Lung (tissue), 12 donors: ENCODE measurements around the gene DESI1. TPM values are rescaled to one million over a fixed set of nuclear protein-coding genes. Genes with fewer than 3 reads are reported as not detected.

Experiments
- ATAC-seq: fragments of 200-7000 bp; cut with Tn5 transposase; one replicate; pipeline ENCODE4 v1.9.1; 2020; ENCODE audit warnings: moderate number of reproducible peaks; ENCODE audit not compliant: insufficient read depth, low FRiP score
- DNase-seq, 3 donors: peaks; one replicate each; pipeline ENCODE4 v3.0.0-alpha.2; 2013 to 2017
- H3K27ac ChIP-seq, 2 donors: one replicate each; pipeline ENCODE4 v1.5.1; 2013; ENCODE audit warnings: mild to moderate bottlenecking in 2 of 2, moderate library complexity in 2 of 2, control low read depth in 1 of 2, inconsistent platforms in 1 of 2, low read depth in 1 of 2, low read length in 1 of 2
- H3K27me3 ChIP-seq, 3 donors: one replicate each; pipeline ENCODE4 v1.5.1; 2013; ENCODE audit warnings: low read length in 2 of 3; ENCODE audit not compliant: control insufficient read depth in 3 of 3, insufficient read depth in 3 of 3
- H3K36me3 ChIP-seq, 4 donors: one replicate each; pipeline ENCODE4 v1.5.1; 2013; ENCODE audit warnings: low read length in 4 of 4, mild to moderate bottlenecking in 1 of 4, moderate library complexity in 1 of 4; ENCODE audit not compliant: control insufficient read depth in 4 of 4, insufficient read depth in 4 of 4
- H3K4me1 ChIP-seq, 5 donors: one replicate each; pipeline ENCODE4 v1.5.1; 2013; ENCODE audit warnings: low read length in 5 of 5, mild to moderate bottlenecking in 2 of 5, moderate library complexity in 1 of 5; ENCODE audit not compliant: control insufficient read depth in 5 of 5, insufficient read depth in 5 of 5
- H3K4me3 ChIP-seq: one replicate; pipeline ENCODE4 v1.5.1; 2013; ENCODE audit warnings: mild to moderate bottlenecking, control low read depth, moderate library complexity
- H3K9ac ChIP-seq, 2 donors: one replicate each; pipeline ENCODE4 v1.5.1; 2013; ENCODE audit warnings: low read length in 2 of 2, control low read depth in 1 of 2; ENCODE audit not compliant: insufficient read depth in 1 of 2
- H3K9me3 ChIP-seq, 4 donors: one replicate each; pipeline ENCODE4 v1.5.1; 2013; ENCODE audit warnings: low read length in 3 of 4, mild to moderate bottlenecking in 1 of 4, moderate library complexity in 1 of 4; ENCODE audit not compliant: control insufficient read depth in 4 of 4, insufficient read depth in 3 of 4
- WGBS, 2 donors: extraction: QIAGEN DNeasy Blood & Tissue Kit; methylation state at CpG; one replicate each; pipeline ENCODE4 v1.1.7; 2013; 5-methylcytosine and 5-hydroxymethylcytosine counted together
- polyA plus RNA-seq, 2 donors: library from polyadenylated mRNA; stranded (reverse); fragments of 200-250 nt; gene quantifications; one replicate each; pipeline ENCODE4 v1.2.1, GENCODE V29; 2013
- total RNA-seq, 2 donors: library from RNA; depleted of rRNA in 1 of 2; stranded (reverse); fragments of >200 nt in 1 of 2; gene quantifications; one replicate each; pipeline ENCODE4 v1.2.1, GENCODE V29; 2014 to 2021
- TF ChIP-seq, protein P1 (sequence below): IDR thresholded peaks from 2 replicates; pipeline ENCODE4 v1.5.1; 2012; ENCODE audit warnings: mild to moderate bottlenecking; ENCODE audit errors: control extremely low read depth, extremely low read depth
- donor health status: control.
- donor health status: control.
- donor health status: Bipolar disorder and iron deficiency.
- donor health status: healthy.
- donor health status: DM: yes; HTN: yes; CAD: no.

DESI1 gene
- total and polyA plus RNA-seq, 4 donors = 13.6 to 42.7 (median 30.6) TPM

DNA sequence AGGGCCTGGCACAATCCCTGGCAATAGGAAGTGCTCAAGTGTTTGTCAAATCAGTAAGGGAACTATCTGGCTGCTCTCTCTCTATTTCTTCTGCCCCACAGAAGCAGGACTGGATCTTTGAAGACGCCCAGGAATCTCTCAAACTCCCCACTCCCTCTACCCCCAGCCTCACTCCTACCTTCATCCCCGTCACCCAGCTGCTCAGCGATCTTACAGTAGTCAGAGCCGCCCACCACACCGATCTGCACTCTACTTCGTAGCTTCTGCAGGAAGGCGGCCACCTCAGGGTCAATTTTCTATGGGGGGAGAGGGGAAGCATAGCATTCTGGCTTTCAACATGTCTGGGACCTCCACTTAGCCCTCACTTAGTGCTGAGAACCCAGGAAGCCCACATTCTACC, 34.9 kb downstream of the DESI1 start:
- TF ChIP-seq, protein P1, sequence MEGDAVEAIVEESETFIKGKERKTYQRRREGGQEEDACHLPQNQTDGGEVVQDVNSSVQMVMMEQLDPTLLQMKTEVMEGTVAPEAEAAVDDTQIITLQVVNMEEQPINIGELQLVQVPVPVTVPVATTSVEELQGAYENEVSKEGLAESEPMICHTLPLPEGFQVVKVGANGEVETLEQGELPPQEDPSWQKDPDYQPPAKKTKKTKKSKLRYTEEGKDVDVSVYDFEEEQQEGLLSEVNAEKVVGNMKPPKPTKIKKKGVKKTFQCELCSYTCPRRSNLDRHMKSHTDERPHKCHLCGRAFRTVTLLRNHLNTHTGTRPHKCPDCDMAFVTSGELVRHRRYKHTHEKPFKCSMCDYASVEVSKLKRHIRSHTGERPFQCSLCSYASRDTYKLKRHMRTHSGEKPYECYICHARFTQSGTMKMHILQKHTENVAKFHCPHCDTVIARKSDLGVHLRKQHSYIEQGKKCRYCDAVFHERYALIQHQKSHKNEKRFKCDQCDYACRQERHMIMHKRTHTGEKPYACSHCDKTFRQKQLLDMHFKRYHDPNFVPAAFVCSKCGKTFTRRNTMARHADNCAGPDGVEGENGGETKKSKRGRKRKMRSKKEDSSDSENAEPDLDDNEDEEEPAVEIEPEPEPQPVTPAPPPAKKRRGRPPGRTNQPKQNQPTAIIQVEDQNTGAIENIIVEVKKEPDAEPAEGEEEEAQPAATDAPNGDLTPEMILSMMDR = no peak
- Histone ChIP-seq H3K9ac (no peak overlapping the region), H3K4me1 (peaks cover 0 to 11% (median 7%) of the 10 kb centered on the region in 5 donors), H3K36me3 (peaks cover 0 to 27% (median 14%) of the 10 kb centered on the region in 4 donors), H3K4me3 (no peak overlapping the region), H3K9me3 (no peaks in the 10 kb centered on the region), H3K27me3 (no peaks in the 10 kb centered on the region), H3K27ac (no peak overlapping the region)
- WGBS, 2 donors = 96 to 97% methylated on average over 7 of the region's 7 CpGs
- DNase-seq (no peak), ATAC-seq (no peak)

GRCh38 chr22:41584881-41585280, 36.0 kb downstream of the DESI1 start:
- ATAC-seq (no peak), DNase-seq (no peak)
- H3K36me3 ChIP-seq = peaks cover 0 to 32% (median 22%) of the 10 kb centered on the region in 4 donors
- TF ChIP-seq, protein P1 = no peak
- H3K27me3 ChIP-seq = no peaks in the 10 kb centered on the region
- WGBS, 2 donors = 93 to 96% methylated on average over 6 of the region's 6 CpGs
- no peak overlapping the region for H3K4me3 ChIP-seq
- H3K9me3 ChIP-seq = no peaks in the 10 kb centered on the region
- H3K9ac ChIP-seq = no peak overlapping the region
- no peak overlapping the region for H3K27ac ChIP-seq
- peaks cover 0 to 11% (median 7%) of the 10 kb centered on the region in 5 donors for H3K4me1 ChIP-seq

- WGBS, 2 donors = 88 to 89% methylated on average over 8 of the region's 8 CpGs
- no peak for ATAC-seq
- no peak overlapping the region for H3K4me3 ChIP-seq
- H3K27ac ChIP-seq = no peak overlapping the region
- H3K27me3 ChIP-seq = no peaks in the 10 kb centered on the region
- H3K4me1 ChIP-seq = peaks cover 0 to 2% (median 0%) of the 10 kb centered on the region in 5 donors
- no peaks in the 10 kb centered on the region for H3K9me3 ChIP-seq
- no peak overlapping the region for H3K9ac ChIP-seq
- TF ChIP-seq, protein P1 = no peak
- no peak for DNase-seq
- H3K36me3 ChIP-seq = peaks cover 0 to 47% (median 29%) of the 10 kb centered on the region in 4 donors
These were observed 38.1 kb downstream of the DESI1 start for GRCh38 chr22:41582694-41583093.

DNA sequence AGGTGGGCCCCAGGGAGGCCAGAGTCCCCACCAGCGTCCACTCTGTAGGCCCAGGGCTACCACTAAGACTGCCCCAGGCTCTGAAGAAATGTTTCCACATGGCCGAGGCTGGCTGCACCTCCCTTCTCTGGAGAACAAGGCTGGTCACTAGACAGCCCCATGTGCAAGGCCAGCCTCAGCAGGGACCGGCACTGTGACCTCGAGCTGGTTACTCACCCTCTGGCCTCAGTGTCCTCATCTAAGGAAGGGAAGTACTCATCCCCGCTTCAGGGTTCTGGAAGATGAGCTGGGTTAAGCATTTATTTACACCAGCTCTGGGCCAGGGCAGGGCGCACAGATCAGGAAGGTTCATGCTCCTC, 40.9 kb downstream of the DESI1 start:
- WGBS, 2 donors = 93 to 95% methylated on average over 6 of the region's 6 CpGs
- Histone ChIP-seq H3K9me3 (no peaks in the 10 kb centered on the region), H3K4me3 (no peak overlapping the region), H3K27me3 (no peaks in the 10 kb centered on the region), H3K27ac (no peak overlapping the region), H3K4me1 (peaks cover 0 to 6% (median 0%) of the 10 kb centered on the region in 5 donors), H3K36me3 (peaks cover 0 to 63% (median 37%) of the 10 kb centered on the region in 4 donors), H3K9ac (no peak overlapping the region)
- DNase-seq = no peak
- TF ChIP-seq, protein P1 = no peak
- no peak for ATAC-seq
